GM10266 (cell line): ENCODE data around the gene TNFSF13.

Experiments
- DNase-seq: peaks from one replicate; pipeline ENCODE4 v3.0.0; 2012; ENCODE audit errors: extremely low spot score
- TF ChIP-seq, protein P1 (sequence below): IDR thresholded peaks from 2 replicates; pipeline ENCODE4 v1.5.1; 2012; ENCODE audit warnings: mild to moderate bottlenecking, low read depth; ENCODE audit not compliant: control insufficient read depth, insufficient read depth; ENCODE audit errors: missing control alignments

The TNFSF13 gene

DNA sequence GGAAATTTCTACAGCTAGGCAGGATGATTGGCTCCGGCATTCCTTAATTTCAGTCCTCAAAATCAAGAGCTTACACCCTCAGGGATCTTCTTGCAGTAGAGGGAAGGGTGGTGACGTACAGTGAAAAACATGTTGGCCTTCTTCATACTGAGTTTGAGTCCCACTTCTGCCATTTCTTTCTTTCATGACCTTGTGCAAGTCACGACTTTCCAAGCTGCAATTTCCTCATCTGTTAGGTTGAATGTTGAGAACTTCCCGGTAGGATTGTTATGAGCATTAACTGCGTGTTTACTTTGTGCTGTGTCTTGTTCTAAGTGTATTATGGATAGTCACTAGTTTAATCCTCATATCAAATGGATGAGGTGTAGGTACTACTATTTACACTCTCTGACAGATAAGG, 11.0 kb downstream of the TNFSF13 start:
- DNase-seq: no peak
- TF ChIP-seq, protein P1, sequence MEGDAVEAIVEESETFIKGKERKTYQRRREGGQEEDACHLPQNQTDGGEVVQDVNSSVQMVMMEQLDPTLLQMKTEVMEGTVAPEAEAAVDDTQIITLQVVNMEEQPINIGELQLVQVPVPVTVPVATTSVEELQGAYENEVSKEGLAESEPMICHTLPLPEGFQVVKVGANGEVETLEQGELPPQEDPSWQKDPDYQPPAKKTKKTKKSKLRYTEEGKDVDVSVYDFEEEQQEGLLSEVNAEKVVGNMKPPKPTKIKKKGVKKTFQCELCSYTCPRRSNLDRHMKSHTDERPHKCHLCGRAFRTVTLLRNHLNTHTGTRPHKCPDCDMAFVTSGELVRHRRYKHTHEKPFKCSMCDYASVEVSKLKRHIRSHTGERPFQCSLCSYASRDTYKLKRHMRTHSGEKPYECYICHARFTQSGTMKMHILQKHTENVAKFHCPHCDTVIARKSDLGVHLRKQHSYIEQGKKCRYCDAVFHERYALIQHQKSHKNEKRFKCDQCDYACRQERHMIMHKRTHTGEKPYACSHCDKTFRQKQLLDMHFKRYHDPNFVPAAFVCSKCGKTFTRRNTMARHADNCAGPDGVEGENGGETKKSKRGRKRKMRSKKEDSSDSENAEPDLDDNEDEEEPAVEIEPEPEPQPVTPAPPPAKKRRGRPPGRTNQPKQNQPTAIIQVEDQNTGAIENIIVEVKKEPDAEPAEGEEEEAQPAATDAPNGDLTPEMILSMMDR: no peak

GRCh38 chr17:7570351-7570750, 11.8 kb downstream of the TNFSF13 start:
- DNase-seq: no peak
- TF ChIP-seq, protein P1: no peak

DNA sequence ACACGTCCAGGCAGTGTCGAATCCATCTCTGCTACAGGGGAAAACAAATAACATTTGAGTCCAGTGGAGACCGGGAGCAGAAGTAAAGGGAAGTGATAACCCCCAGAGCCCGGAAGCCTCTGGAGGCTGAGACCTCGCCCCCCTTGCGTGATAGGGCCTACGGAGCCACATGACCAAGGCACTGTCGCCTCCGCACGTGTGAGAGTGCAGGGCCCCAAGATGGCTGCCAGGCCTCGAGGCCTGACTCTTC, 13.7 kb downstream of the TNFSF13 start:
- DNase-seq: no peak
- TF ChIP-seq, protein P1: no peak

- TF ChIP-seq, protein P1: no peak
- DNase-seq: peak; percentile 99
Measured at GRCh38 chr17:7572588-7573323, 14.2 kb downstream of the TNFSF13 start.

- DNase-seq: peak; percentile 93
- TF ChIP-seq, protein P1: no peak
Measured at GRCh38 chr17:7573324-7574080, 15.0 kb downstream of the TNFSF13 start.

DNA sequence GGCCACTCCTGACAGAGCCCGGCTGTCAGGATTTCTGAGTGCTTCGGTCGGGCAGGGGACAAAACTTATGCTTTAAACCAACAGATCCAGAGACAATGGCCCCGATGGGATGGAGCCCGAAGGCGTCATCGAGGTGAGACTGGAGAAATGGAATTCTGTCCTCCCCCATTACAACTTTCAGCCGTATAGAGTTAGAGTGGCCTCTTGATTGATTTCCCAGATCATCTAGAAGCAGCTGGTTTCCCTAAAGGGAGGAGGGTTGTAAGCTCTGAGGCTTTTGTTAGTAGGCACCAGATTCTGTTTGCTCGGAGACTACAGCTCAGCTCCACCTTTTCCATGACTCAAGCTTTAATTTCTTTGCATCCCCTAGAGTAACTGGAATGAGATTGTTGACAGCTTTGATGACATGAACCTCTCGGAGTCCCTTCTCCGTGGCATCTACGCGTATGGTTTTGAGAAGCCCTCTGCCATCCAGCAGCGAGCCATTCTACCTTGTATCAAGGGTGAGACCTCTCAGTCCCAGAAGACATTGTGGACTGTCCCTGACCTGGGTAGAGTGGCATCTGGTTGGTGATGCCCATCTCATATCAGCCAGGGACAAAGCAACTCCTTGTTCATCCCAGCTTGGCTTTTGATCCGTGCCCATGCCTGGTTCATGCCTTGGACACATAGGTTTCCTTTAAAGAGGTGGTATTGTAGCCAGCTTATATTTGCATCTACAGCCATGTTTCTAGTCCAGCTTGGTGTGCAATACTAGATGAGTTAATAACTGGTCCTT, 15.8 kb downstream of the TNFSF13 start:
- TF ChIP-seq, protein P1: no peak
- no peak for DNase-seq
